HG02642 (cell line): ENCODE results near the gene MICAL2.

Experiments used
- ATAC-seq: cut with Tn5 transposase; IDR thresholded peaks from one replicate; pipeline ENCODE4 v1.9.1; 2021; ENCODE audit warnings: mild to moderate bottlenecking; ENCODE audit not compliant: unreplicated experiment, poor library complexity

MICAL2 gene

DNA sequence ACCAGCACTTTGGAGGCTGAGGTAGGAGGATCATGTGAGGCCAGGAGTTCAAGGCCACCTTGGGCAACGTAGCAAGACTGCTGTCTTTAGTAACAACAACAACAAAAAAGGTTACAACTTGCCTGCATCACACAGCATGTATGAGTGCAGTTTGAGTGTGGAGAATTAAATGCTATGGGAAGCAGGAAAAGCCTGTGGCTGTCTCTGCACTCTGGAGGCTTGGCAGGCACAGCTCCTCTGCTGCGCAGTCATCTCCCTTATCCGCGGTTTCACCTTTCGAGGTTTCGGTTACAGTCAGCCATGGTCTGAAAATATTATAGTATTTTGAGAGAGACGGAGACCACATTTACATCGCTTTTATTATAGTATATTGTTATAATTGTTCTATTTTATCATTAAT is 2.9 kb downstream of the MICAL2 start:
- ATAC-seq: no peak

GRCh38 chr11:12114193-12115033 is 4.0 kb downstream of the MICAL2 start:
- ATAC-seq: no peak

GRCh38 chr11:12116425-12117032 is 6.1 kb downstream of the MICAL2 start:
- no peak for ATAC-seq

DNA sequence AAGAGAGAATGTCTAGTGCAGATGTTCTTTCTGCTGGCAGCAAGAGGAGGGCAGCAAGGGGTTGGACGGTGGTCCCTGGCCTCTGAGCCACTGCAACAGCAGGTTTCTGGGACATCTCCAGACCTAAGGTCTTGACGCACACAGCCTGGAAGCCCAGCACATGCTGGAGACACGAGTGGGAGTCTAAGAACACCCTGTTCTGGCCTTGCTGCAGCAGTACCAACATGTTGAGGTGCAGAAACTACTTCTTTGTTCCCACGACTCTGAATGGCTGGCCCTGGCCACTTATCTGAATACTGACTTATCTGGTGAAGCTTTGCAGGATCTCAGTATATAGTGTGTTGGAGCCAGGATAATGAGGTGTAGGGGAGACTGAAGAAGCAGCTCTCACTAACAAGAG is 6.8 kb downstream of the MICAL2 start:
- ATAC-seq: no peak

DNA sequence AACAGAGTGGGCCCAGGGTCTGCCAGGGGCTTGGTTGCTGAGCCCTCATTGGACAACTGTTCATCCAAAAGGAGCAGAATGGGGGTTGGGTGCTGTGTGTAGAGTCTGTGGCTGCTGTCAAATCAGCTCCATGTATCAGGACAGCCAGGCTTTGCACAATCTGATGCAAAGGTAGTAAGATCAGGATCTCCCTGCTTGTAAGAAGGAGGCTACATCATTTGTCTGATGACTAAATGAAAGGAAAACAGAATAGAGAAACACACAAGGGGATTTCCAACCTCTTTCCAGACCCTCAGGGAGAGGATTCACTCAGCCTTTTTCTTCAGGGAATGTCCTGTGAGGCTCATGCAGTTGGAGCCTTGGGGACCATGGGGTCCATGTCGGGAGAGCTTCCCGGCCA is 7.2 kb downstream of the MICAL2 start:
- ATAC-seq: no peak

DNA sequence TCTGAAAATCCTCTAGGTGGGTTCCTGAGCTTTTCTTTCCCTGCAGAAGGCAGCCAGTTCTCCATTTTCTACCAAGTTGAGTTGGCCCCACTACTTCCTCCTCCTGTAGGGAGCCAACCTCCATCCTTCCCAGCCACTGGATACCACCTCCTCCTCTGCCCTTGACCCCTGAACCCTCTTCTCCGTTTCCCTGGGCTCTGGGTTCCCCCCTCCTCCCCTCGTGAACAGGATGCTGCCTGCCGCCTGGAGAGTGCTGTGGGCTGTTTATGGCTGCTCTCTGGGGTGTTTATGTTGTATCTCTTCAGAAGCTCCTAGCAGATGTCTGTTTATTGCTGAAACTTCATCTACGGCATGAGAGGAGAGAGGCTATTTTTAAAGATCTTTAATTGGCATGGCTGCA is 8.6 kb downstream of the MICAL2 start:
- no peak for ATAC-seq

DNA sequence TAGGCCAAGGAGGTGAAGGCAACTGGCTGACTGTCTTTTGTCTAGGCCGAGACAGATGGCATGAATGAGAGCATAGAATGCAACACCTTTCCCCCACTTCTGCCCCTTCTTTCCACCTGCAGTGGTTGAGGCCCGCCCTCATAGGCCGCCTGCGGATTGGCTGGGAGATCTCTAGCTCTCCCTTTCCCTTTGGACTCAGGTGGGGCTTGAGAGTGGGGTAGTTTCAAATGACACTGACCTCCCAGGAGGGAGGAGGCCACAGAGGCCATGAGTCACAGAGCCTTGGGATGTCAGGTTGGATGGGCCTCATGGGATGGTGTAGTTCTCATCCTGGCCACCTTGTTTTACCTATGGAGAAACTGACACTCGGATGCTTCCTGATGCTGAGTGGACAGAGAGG is 9.1 kb downstream of the MICAL2 start:
- no peak for ATAC-seq

- ATAC-seq: no peak
Measured at GRCh38 chr11:12120031-12121008, 9.9 kb downstream of the MICAL2 start.

DNA sequence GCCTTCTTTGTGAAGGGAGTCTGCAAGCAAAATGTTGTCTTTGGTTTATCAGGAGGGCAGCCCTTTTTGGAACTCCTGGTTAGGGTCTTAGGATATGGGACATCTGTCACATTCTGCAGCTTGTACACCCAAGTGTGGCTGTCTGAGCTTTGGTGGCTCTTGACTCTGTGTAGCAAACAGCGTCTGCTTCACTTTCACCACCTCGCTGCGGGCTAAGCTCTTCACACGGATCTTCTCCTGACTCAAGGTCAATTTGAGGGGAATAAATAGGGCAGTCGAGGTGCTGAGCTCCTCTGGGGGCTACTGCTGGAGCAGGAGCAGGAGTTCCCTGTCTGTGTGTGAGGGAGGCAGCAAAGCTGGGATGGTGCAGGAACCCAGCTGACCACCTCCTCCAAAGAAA is 10.6 kb downstream of the MICAL2 start:
- no peak for ATAC-seq

DNA sequence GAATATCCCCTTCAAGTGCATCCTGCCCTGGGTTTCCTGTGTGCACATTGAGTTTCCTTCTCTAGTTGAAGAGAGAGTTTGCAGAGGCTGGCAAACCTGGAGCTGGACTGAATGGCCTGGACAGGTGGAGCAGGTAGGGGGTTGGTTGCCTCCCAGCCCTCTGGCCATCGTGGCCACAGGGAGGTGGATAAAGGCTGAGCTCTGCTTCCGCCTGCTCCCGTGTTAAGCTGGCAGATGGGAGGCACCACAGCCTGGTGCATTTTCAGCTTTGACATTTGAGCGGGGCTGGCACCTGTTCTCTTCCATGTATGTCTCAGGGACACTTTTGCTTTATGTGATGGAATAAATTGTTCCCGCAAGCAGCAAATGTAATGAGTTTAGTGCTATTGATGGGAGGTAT is 11.1 kb downstream of the MICAL2 start:
- ATAC-seq: no peak

DNA sequence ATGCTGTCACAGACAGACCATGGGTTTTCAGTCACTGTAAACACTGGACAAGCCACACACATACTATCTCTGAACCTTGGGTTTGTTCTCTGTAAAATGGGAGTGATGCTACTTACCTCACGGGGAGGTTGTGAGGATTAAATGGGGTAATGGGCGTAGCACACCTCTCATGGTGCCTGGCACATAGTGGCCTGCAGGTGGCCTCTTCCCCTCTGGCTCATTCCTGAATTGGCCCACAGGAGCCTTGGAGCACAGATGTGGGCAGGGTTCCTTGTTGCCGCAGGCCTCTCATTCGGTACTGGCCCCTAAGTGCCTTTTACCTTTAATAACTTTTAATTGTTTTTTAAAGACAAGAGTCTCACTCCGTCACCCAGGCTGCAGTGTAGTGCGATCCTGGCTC is 11.7 kb downstream of the MICAL2 start:
- ATAC-seq: no peak

GRCh38 chr11:12123273-12123672 is 12.9 kb downstream of the MICAL2 start:
- ATAC-seq: no peak

GRCh38 chr11:12123799-12124198 is 13.4 kb downstream of the MICAL2 start:
- no peak for ATAC-seq

DNA sequence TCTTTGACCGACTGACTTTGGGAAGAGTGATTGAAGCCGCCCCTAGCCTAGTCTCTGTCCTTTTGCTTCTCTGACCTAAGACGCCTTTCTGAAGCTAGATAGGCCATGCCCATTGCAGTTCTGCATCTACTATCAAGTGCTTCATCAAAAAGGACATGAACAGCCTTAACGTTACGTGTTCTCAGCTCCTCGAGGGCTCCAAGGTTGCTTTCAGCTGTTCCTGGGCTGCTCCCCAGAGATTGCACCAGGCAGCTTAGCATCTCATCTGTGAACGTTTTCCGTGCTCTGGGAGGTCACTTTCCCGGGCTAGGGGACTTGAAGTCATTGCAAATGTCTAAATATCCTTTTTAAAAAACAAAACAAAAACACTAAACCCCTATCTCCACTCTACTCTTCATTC is 13.9 kb downstream of the MICAL2 start:
- ATAC-seq: no peak

DNA sequence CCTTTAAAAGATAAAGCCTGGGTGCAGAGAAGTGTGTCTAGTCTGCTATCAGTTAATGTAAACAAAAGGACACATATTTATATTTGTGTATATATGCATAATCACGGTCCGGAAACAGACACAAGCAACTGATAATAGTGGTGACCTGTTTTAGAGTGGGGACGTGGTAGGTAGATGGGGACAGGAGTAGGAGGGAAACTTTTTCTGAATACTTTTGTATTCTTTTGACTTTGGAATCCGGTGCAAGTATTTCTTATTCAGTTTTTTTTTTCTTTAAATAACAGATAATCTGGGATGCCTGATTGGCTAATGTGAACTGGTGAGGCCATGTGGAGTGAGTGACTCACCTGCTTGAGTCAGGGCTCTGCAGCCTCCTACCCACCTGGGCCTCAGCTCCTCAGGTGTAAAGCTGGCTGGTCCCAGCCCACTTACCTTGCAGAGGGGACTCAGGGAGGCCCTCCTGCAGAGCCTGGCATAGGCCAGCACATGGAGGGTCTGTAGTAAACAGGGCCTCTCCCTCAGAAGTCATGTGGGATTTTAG is 15.3 kb downstream of the MICAL2 start:
- no peak for ATAC-seq

GRCh38 chr11:12126344-12127019 is 16.1 kb downstream of the MICAL2 start:
- no peak for ATAC-seq

DNA sequence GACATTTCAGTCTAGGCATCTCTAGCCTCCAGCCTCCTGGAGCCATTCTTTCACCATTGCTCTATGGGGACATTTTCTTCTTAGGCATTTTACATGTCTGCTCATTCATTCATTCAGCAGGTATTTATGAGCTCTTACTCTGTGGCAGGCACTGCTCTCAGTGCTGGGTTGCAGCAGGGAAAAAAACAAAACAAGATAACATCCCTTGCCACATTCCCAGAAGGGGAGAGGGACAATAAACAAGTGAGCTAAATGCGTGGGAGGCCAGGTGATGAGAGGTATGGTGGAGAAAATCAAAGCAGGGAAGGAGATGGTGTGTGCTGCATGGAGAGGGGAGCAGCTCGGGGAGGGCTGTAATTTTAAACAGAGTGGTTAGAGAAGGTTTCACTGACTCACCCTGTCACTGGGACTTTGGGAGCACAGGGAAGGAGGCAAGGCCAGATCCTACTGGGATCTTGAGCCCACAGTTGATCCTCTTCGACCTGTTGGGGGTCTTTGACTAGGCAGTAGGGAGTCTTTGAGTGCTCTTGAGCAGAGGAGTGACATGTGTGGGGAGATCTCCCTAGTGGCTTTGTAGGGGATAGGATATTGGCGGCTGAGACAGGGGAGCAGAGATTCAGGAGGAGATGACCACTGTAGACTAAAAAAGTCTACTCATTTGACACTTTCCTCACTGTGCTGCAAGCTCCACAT is 17.0 kb downstream of the MICAL2 start:
- ATAC-seq: no peak

DNA sequence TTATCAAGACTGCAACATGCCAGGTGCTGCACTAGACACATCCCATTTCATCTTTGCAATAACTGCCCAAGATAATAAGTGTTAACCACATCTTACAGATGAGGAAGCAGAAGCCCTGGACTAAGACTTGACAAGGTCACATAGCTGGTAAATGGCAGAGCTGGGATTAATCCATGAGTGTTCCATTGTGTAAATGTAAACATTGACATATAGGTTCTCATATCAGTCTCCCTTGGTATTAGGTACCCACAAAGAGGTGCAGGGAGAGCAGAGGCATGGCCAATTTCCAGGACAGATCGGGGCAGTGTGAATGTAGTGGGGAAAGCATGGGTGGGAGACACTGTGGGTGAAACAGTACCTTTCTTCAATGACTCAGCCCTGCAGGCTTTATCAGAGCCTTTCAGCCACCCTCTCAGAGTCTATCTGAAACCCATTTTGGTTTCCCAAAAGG is 17.9 kb downstream of the MICAL2 start:
- ATAC-seq: no peak

DNA sequence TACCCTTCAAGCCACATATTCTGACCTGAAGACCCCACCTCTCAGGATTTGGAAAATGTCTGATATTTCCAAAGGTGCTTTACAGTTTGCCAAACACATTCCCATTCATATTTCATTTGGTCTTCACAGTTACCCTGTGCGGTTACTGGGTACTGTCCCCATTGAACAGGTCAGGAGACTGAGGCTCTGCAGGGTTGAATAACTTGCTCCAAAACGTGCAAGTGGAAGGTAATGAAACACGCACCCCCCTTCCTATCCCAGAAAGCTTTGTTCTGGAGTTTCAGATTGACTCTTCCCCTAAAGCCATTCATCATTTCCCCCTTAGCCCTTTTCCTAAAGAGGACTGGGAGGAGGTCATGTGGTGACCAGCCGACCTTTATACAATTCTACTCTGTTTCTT is 18.8 kb downstream of the MICAL2 start:
- no peak for ATAC-seq
